Naive thymus-derived CD8-positive, alpha-beta T cell (primary cell): ENCODE results near the gene GNAQ. TPM values are rescaled to one million over a fixed set of nuclear protein-coding genes. Genes with fewer than 3 reads are reported as not detected.

Experiments
- ATAC-seq, 2 donors: fragments of 150-1000 bp; cut with Tn5 transposase in 1 of 2; sonication (Bioruptor Pico), chemical (Tn5 transposase) in 1 of 2; 1 replicate in 1 of 2; 2 replicates in 1 of 2; pipeline ENCODE4 v1.10.0; 2021; ENCODE audit warnings: mild to moderate bottlenecking in 2 of 2, moderate library complexity in 2 of 2
- POLR2A ChIA-PET: fragments of 350-600 bp; sonication (Branson Sonifier 250); formaldehyde crosslinking; loops from one replicate; lab custom pipeline; 2021; ENCODE audit warnings: antibody characterized with exemption; lab: Charles Lee
- DNase-seq, 10 donors: peaks; one replicate each; pipeline versions ENCODE4 v3.0.0 to v3.0.0-alpha.2; 2020 to 2022
- H3K27ac Mint-ChIP-seq, 10 donors: one replicate each; pipeline ENCODE4 v1.8.0; 2020 to 2022; ENCODE audit warnings: mild to moderate bottlenecking in 10 of 10, mixed read lengths in 10 of 10, moderate library complexity in 4 of 10, inconsistent platforms in 1 of 10
- H3K27me3 Mint-ChIP-seq, 5 donors: one replicate each; pipeline ENCODE4 v1.8.0; 2021 to 2022; ENCODE audit warnings: mixed read lengths in 5 of 5
- H3K36me3 Mint-ChIP-seq, 3 donors: one replicate each; pipeline ENCODE4 v1.8.0; 2020 to 2022; ENCODE audit warnings: mixed read lengths in 3 of 3, mild to moderate bottlenecking in 2 of 3, inconsistent platforms in 1 of 3
- H3K4me1 Mint-ChIP-seq, 4 donors: one replicate each; pipeline ENCODE4 v1.8.0; 2021 to 2022; ENCODE audit warnings: mixed read lengths in 4 of 4
- H3K4me3 Mint-ChIP-seq, 10 donors: one replicate each; pipeline ENCODE4 v1.8.0; 2020 to 2022; ENCODE audit warnings: mild to moderate bottlenecking in 10 of 10, mixed read lengths in 10 of 10, moderate library complexity in 6 of 10, inconsistent platforms in 1 of 10
- H3K9me3 Mint-ChIP-seq, 9 donors: one replicate each; pipeline ENCODE4 v1.8.0; 2020 to 2022; ENCODE audit warnings: mixed read lengths in 9 of 9, mild to moderate bottlenecking in 3 of 9, inconsistent platforms in 1 of 9, moderate library complexity in 1 of 9
- polyA plus RNA-seq, 3 donors: library from polyadenylated mRNA; unstranded; fragments of 300-500 nt; fragmentation: Illumina TruSeq; gene quantifications; one replicate each; pipeline ENCODE4 v1.2.3, GENCODE V29; 2021
- total RNA-seq, 8 experiments: library from RNA in 2 of 8; stranded (reverse) in 2 of 8; gene quantifications; one replicate each; pipeline ENCODE4 v1.2.3 and lab custom pipeline; 2021 to 2026

The GNAQ gene
- total and polyA plus RNA-seq, 5 experiments from 2014 or later = 6.9 to 40.0 (median 15.6) TPM

GRCh38 chr9:77964258-77964657 is 67.4 kb downstream of the GNAQ start:
- no peaks in the 10 kb centered on the region for H3K9me3 Mint-ChIP-seq
- no peaks in the 10 kb centered on the region for H3K27me3 Mint-ChIP-seq
- peaks cover 38 to 63% (median 50%) of the 10 kb centered on the region in 4 donors for H3K4me1 Mint-ChIP-seq
- H3K4me3 Mint-ChIP-seq = no peak overlapping the region
- H3K36me3 Mint-ChIP-seq = peaks cover 4 to 15% (median 8%) of the 10 kb centered on the region in 3 donors
- no peak overlapping the region for H3K27ac Mint-ChIP-seq
- DNase-seq (no peak), ATAC-seq (no peak)
- POLR2A ChIA-PET = no interaction called here

GRCh38 chr9:77961541-77961940 is 70.1 kb downstream of the GNAQ start:
- no peak for ATAC-seq
- Mint-ChIP-seq H3K9me3 (no peaks in the 10 kb centered on the region), H3K36me3 (peaks cover under 1 to 6% (median 4%) of the 10 kb centered on the region in 3 donors), H3K27me3 (no peaks in the 10 kb centered on the region), H3K4me1 (peaks cover 42 to 71% (median 58%) of the 10 kb centered on the region in 4 donors), H3K27ac (peak overlapping the region in 3 of 10 donors; percentile 20 to 63 (median 36)), H3K4me3 (no peak overlapping the region)
- POLR2A ChIA-PET = interaction anchor here (0.9 kb wide), 1 partner anchor 12 kb away, joined by 4 read pairs; no protein-coding TSS in a partner anchor
- no peak for DNase-seq

GRCh38 chr9:77960356-77961153 is 71.1 kb downstream of the GNAQ start:
- Mint-ChIP-seq H3K4me1 (peaks cover 40 to 69% (median 54%) of the 10 kb centered on the region in 4 donors), H3K27me3 (no peaks in the 10 kb centered on the region), H3K9me3 (no peaks in the 10 kb centered on the region), H3K27ac (no peak overlapping the region), H3K36me3 (peaks cover 0 to 4% (median 4%) of the 10 kb centered on the region in 3 donors), H3K4me3 (no peak overlapping the region)
- POLR2A ChIA-PET = no interaction called here
- DNase-seq = no peak
- no peak for ATAC-seq

GRCh38 chr9:77959803-77960202 is 71.8 kb downstream of the GNAQ start:
- POLR2A ChIA-PET = no interaction called here
- DNase-seq (no peak), ATAC-seq (no peak)
- Mint-ChIP-seq H3K4me3 (no peak overlapping the region), H3K9me3 (no peaks in the 10 kb centered on the region), H3K4me1 (peaks cover 35 to 67% (median 53%) of the 10 kb centered on the region in 4 donors), H3K36me3 (peaks cover 0 to 4% (median 4%) of the 10 kb centered on the region in 3 donors), H3K27ac (no peak overlapping the region), H3K27me3 (no peaks in the 10 kb centered on the region)

- Mint-ChIP-seq H3K27me3 (no peaks in the 10 kb centered on the region), H3K36me3 (no peaks in the 10 kb centered on the region), H3K4me3 (peak overlapping the region in 1 of 10 donors; percentile 26), H3K9me3 (no peaks in the 10 kb centered on the region), H3K4me1 (peaks cover 35 to 65% (median 62%) of the 10 kb centered on the region in 4 donors), H3K27ac (peak overlapping the region in 3 of 10 donors; percentile 29 to 58 (median 32))
- POLR2A ChIA-PET = no interaction called here
- no peak for ATAC-seq
- no peak for DNase-seq
Observed at GRCh38 chr9:77957652-77958051, 74.0 kb downstream of the GNAQ start.

GRCh38 chr9:77956555-77956954 is 75.1 kb downstream of the GNAQ start:
- Mint-ChIP-seq H3K9me3 (no peaks in the 10 kb centered on the region), H3K4me1 (peaks cover 31 to 61% (median 57%) of the 10 kb centered on the region in 4 donors), H3K36me3 (peaks cover 0 to 4% (median 0%) of the 10 kb centered on the region in 3 donors), H3K27ac (peak overlapping the region in 1 of 10 donors; percentile 24), H3K27me3 (no peaks in the 10 kb centered on the region), H3K4me3 (no peak overlapping the region)
- no peak for ATAC-seq
- POLR2A ChIA-PET = no interaction called here
- no peak for DNase-seq

GRCh38 chr9:77954666-77955015 is 77.0 kb downstream of the GNAQ start:
- DNase-seq (no peak), ATAC-seq (no peak)
- Mint-ChIP-seq H3K4me3 (no peak overlapping the region), H3K36me3 (peaks cover 0 to 5% (median 0%) of the 10 kb centered on the region in 3 donors), H3K27ac (peak overlapping the region in 2 of 10 donors; percentile 9 to 36), H3K9me3 (no peaks in the 10 kb centered on the region), H3K27me3 (no peaks in the 10 kb centered on the region), H3K4me1 (peaks cover 29 to 66% (median 58%) of the 10 kb centered on the region in 4 donors)
- POLR2A ChIA-PET = no interaction called here

- Mint-ChIP-seq H3K9me3 (no peaks in the 10 kb centered on the region), H3K36me3 (peaks cover 0 to 5% (median 0%) of the 10 kb centered on the region in 3 donors), H3K4me1 (peaks cover 32 to 68% (median 60%) of the 10 kb centered on the region in 4 donors), H3K4me3 (no peak overlapping the region), H3K27ac (peak overlapping the region in 4 of 10 donors; percentile 12 to 45 (median 31)), H3K27me3 (no peaks in the 10 kb centered on the region)
- ATAC-seq (no peak), DNase-seq (no peak)
- POLR2A ChIA-PET = interaction anchor here (0.6 kb wide), 1 partner anchor 251 kb away, joined by 3 read pairs; no protein-coding TSS in a partner anchor
Observed at GRCh38 chr9:77954013-77954665, 77.5 kb downstream of the GNAQ start.

- ATAC-seq = no peak
- Mint-ChIP-seq H3K9me3 (no peaks in the 10 kb centered on the region), H3K4me1 (peaks cover 33 to 66% (median 60%) of the 10 kb centered on the region in 4 donors), H3K27me3 (no peaks in the 10 kb centered on the region), H3K4me3 (no peak overlapping the region), H3K27ac (peak overlapping the region in 3 of 10 donors; percentile 12 to 45 (median 34)), H3K36me3 (peaks cover 0 to 5% (median 0%) of the 10 kb centered on the region in 3 donors)
- no peak for DNase-seq
- POLR2A ChIA-PET = interaction anchor here (0.6 kb wide), 1 partner anchor 252 kb away, joined by 3 read pairs; no protein-coding TSS in a partner anchor
Observed at GRCh38 chr9:77953590-77953989, 78.0 kb downstream of the GNAQ start.

- Mint-ChIP-seq H3K4me1 (peaks cover 31 to 59% (median 54%) of the 10 kb centered on the region in 4 donors), H3K27ac (peak overlapping the region in 1 of 10 donors; percentile 57), H3K36me3 (peaks cover 0 to 5% (median 0%) of the 10 kb centered on the region in 3 donors), H3K4me3 (no peak overlapping the region), H3K27me3 (no peaks in the 10 kb centered on the region), H3K9me3 (no peaks in the 10 kb centered on the region)
- DNase-seq = no peak
- POLR2A ChIA-PET = no interaction called here
- ATAC-seq = no peak
Observed at GRCh38 chr9:77952635-77953328, 78.8 kb downstream of the GNAQ start.

GRCh38 chr9:77951369-77951768 is 80.2 kb downstream of the GNAQ start:
- no peaks in the 10 kb centered on the region for H3K9me3 Mint-ChIP-seq
- peaks cover 0 to 5% (median 0%) of the 10 kb centered on the region in 3 donors for H3K36me3 Mint-ChIP-seq
- peaks cover 27 to 59% (median 53%) of the 10 kb centered on the region in 4 donors for H3K4me1 Mint-ChIP-seq
- no peaks in the 10 kb centered on the region for H3K27me3 Mint-ChIP-seq
- H3K4me3 Mint-ChIP-seq = no peak overlapping the region
- no peak overlapping the region for H3K27ac Mint-ChIP-seq
- no peak for ATAC-seq
- DNase-seq = no peak
- POLR2A ChIA-PET = interaction anchor here (0.7 kb wide), 1 partner anchor 260 kb away, joined by 5 read pairs; no protein-coding TSS in a partner anchor

GRCh38 chr9:77949751-77950436 is 81.7 kb downstream of the GNAQ start:
- no peaks in the 10 kb centered on the region for H3K9me3 Mint-ChIP-seq
- DNase-seq = no peak
- H3K27me3 Mint-ChIP-seq = no peaks in the 10 kb centered on the region
- peak overlapping the region in 7 of 10 donors; percentile 5 to 65 (median 48) for H3K27ac Mint-ChIP-seq
- ATAC-seq = no peak
- no peak overlapping the region for H3K4me3 Mint-ChIP-seq
- POLR2A ChIA-PET = interaction anchor here (1.2 kb wide), 1 partner anchor 12 kb away, joined by 4 read pairs; no protein-coding TSS in a partner anchor
- peaks cover 33 to 68% (median 62%) of the 10 kb centered on the region in 4 donors for H3K4me1 Mint-ChIP-seq
- H3K36me3 Mint-ChIP-seq = peaks cover 0 to 5% (median 0%) of the 10 kb centered on the region in 3 donors
